SK-N-SH treated with all-trans-retinoic acid at 6 μM for 48 hours (cell line): ENCODE data around the gene UGT2A3.

Source experiments
- ATAC-seq: fragments of 200-7000 bp; cut with Tn5 transposase; 3 replicates; pipeline ENCODE4 v1.9.1; 2020; ENCODE audit warnings: mild to moderate bottlenecking, moderate library complexity
- CSRNP3 ChIP-seq: fragments of 250-450 bp; sonication (Bioruptor Pico); IDR thresholded peaks from 2 replicates; pipeline ENCODE4 v1.5.1; 2021; ENCODE audit warnings: mild to moderate bottlenecking, moderate library complexity
- GLIS3 ChIP-seq: fragments of 250-450 bp; sonication (Bioruptor Pico); IDR thresholded peaks from 2 replicates; pipeline ENCODE4 v1.5.0; 2020; ENCODE audit warnings: mild to moderate bottlenecking, moderate library complexity
- PPARA ChIP-seq: fragments of 250-450 bp; sonication (Bioruptor Pico); IDR thresholded peaks from 2 replicates; pipeline ENCODE4 v1.5.0; 2020; ENCODE audit warnings: mild to moderate bottlenecking, borderline replicate concordance
- SNAI2 ChIP-seq: fragments of 250-450 bp; sonication (Bioruptor Pico); IDR thresholded peaks from 2 replicates; pipeline ENCODE4 v1.5.0; 2020; ENCODE audit warnings: mild to moderate bottlenecking, moderate library complexity
- TCF4 ChIP-seq: fragments of 250-450 bp; sonication (Bioruptor Pico); IDR thresholded peaks from 2 replicates; pipeline ENCODE4 v1.8.0; 2021; ENCODE audit warnings: mild to moderate bottlenecking, moderate library complexity, borderline replicate concordance

Gene UGT2A3

GRCh38 chr4:68883870-68884269 is 67.7 kb downstream of the UGT2A3 start:
- TF ChIP-seq GLIS3 (no peak), PPARA (CRISPR knock-in tag) (no peak), CSRNP3 (CRISPR knock-in tag) (no peak), TCF4 (CRISPR knock-in tag) (no peak), SNAI2 (CRISPR knock-in tag) (no peak)
- TF ChIP-seq, all 23 proteins: peak for 0
- no peak for ATAC-seq
